ENCODE data around the gene TSSK6. TPM values are rescaled to one million over a fixed set of nuclear protein-coding genes. Genes with fewer than 3 reads are reported as not detected.

Gene TSSK6
- total RNA-seq, 2 experiments from 2014 or later = 5.3 to 5.7 TPM

- Mint-ChIP-seq H3K36me3 (ENCODE audit: low read depth) (peaks cover 49% of the 10 kb centered on the region), H3K27ac (no peak overlapping the region), H3K4me1 (no peaks in the 10 kb centered on the region), H3K4me3 (no peak overlapping the region), H3K27me3 (no peaks in the 10 kb centered on the region), H3K9me3 (no peaks in the 10 kb centered on the region)
- ChIA-PET CTCF (interaction anchor here (1.2 kb wide), 1 partner anchor 49 kb away, joined by 3 read pairs; no protein-coding TSS in a partner anchor), POLR2A (interaction anchor here (1.5 kb wide), 1 partner anchor 26 kb away, joined by 4 read pairs; no protein-coding TSS in a partner anchor)
- no peak for DNase-seq
Observed at GRCh38 chr19:19505669-19506326, 9.6 kb downstream of the TSSK6 start.

- Mint-ChIP-seq H3K4me1 (no peaks in the 10 kb centered on the region), H3K4me3 (no peak overlapping the region), H3K36me3 (ENCODE audit: low read depth) (peaks cover 50% of the 10 kb centered on the region), H3K9me3 (no peaks in the 10 kb centered on the region), H3K27ac (no peak overlapping the region), H3K27me3 (no peaks in the 10 kb centered on the region)
- ChIA-PET POLR2A (interaction anchor here (1.3 kb wide), 1 partner anchor 11 kb away, joined by 4 read pairs; the partner anchor contains the start of genes NDUFA13 and TSSK6), CTCF (interaction anchor here (1.1 kb wide), 1 partner anchor 15 kb away, joined by 3 read pairs; no protein-coding TSS in a partner anchor)
- DNase-seq = no peak
Observed at GRCh38 chr19:19504754-19505668, 10.3 kb downstream of the TSSK6 start.

- POLR2A ChIA-PET = interaction anchor here (1.3 kb wide), 1 partner anchor 13 kb away, joined by 4 read pairs; the partner anchor contains the start of genes NDUFA13 and TSSK6
- Mint-ChIP-seq H3K4me3 (no peak overlapping the region), H3K27me3 (no peaks in the 10 kb centered on the region), H3K9me3 (no peaks in the 10 kb centered on the region), H3K27ac (no peak overlapping the region), H3K36me3 (ENCODE audit: low read depth) (peaks cover 54% of the 10 kb centered on the region), H3K4me1 (no peaks in the 10 kb centered on the region)
- DNase-seq = no peak
- CTCF ChIA-PET = no interaction called here
Observed at GRCh38 chr19:19502808-19503602, 12.3 kb downstream of the TSSK6 start.

DNA sequence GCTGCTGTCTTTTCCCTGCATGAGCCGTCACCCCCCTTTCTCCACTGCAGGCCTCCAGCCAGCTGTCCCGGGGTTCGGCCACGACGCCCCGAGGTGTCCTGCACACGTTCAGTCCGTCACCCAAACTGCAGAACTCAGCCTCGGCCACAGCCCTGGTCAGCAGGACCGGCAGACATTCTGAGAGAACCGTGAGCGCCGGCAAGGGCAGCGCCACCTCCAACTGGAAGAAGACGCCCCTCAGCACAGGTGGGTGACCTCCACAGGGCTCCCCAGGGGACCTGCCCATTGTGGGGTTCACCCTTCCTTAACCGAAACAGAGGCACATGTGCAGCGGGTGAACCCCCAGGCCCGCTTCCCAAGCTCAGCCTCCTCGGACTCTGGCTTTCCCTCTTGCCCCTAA, 13.1 kb downstream of the TSSK6 start:
- peaks cover 52% of the 10 kb centered on the region for H3K36me3 Mint-ChIP-seq (ENCODE audit: low read depth)
- H3K27me3 Mint-ChIP-seq = no peaks in the 10 kb centered on the region
- ChIA-PET CTCF (no interaction called here), POLR2A (no interaction called here)
- H3K4me1 Mint-ChIP-seq = no peaks in the 10 kb centered on the region
- H3K9me3 Mint-ChIP-seq = no peaks in the 10 kb centered on the region
- no peak overlapping the region for H3K4me3 Mint-ChIP-seq
- DNase-seq = no peak
- no peak overlapping the region for H3K27ac Mint-ChIP-seq

DNA sequence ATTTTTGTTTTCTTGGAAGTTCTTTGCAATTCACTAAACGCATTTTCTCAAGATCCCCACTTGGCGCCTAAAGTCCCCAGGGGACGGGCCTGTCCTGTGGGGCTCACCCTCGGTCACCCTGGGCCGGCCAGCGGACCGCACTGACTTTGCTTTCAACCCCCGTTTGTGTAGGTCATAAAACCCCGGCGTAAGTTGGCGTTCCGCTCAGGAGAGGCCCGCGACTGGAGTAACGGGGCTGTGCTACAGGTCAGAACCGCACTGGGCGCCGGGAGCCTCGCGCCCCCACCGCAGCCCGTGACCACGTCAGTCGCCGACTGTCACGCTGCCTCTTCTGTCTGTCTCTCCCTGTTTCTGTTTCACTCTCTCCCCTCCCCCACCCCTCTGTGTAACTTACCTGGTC, 13.6 kb downstream of the TSSK6 start:
- H3K4me3 Mint-ChIP-seq = no peak overlapping the region
- peaks cover 55% of the 10 kb centered on the region for H3K36me3 Mint-ChIP-seq (ENCODE audit: low read depth)
- H3K27me3 Mint-ChIP-seq = no peaks in the 10 kb centered on the region
- no peaks in the 10 kb centered on the region for H3K4me1 Mint-ChIP-seq
- H3K27ac Mint-ChIP-seq = no peak overlapping the region
- DNase-seq = no peak
- POLR2A ChIA-PET = no interaction called here
- no peaks in the 10 kb centered on the region for H3K9me3 Mint-ChIP-seq
- CTCF ChIA-PET = no interaction called here

- POLR2A ChIA-PET = no interaction called here
- Mint-ChIP-seq H3K9me3 (no peaks in the 10 kb centered on the region), H3K27ac (no peak overlapping the region), H3K36me3 (ENCODE audit: low read depth) (peaks cover 56% of the 10 kb centered on the region), H3K27me3 (no peaks in the 10 kb centered on the region), H3K4me1 (no peaks in the 10 kb centered on the region), H3K4me3 (no peak overlapping the region)
- no peak for DNase-seq
- CTCF ChIA-PET = no interaction called here
Observed at GRCh38 chr19:19500975-19501644, 14.2 kb downstream of the TSSK6 start.

GRCh38 chr19:19499272-19499995, 15.9 kb downstream of the TSSK6 start:
- H3K36me3 Mint-ChIP-seq (ENCODE audit: low read depth) = peaks cover 63% of the 10 kb centered on the region
- POLR2A ChIA-PET = no interaction called here
- peaks cover 2% of the 10 kb centered on the region for H3K4me1 Mint-ChIP-seq
- DNase-seq = no peak
- no peaks in the 10 kb centered on the region for H3K9me3 Mint-ChIP-seq
- H3K27ac Mint-ChIP-seq = no peak overlapping the region
- H3K27me3 Mint-ChIP-seq = no peaks in the 10 kb centered on the region
- CTCF ChIA-PET = no interaction called here
- H3K4me3 Mint-ChIP-seq = no peak overlapping the region

GRCh38 chr19:19498255-19498991, 16.9 kb downstream of the TSSK6 start:
- Mint-ChIP-seq H3K4me3 (no peak overlapping the region), H3K27ac (no peak overlapping the region), H3K9me3 (no peaks in the 10 kb centered on the region), H3K4me1 (peaks cover 2% of the 10 kb centered on the region), H3K27me3 (no peaks in the 10 kb centered on the region), H3K36me3 (ENCODE audit: low read depth) (peaks cover 64% of the 10 kb centered on the region)
- CTCF ChIA-PET = no interaction called here
- no peak for DNase-seq
- POLR2A ChIA-PET = no interaction called here

DNA sequence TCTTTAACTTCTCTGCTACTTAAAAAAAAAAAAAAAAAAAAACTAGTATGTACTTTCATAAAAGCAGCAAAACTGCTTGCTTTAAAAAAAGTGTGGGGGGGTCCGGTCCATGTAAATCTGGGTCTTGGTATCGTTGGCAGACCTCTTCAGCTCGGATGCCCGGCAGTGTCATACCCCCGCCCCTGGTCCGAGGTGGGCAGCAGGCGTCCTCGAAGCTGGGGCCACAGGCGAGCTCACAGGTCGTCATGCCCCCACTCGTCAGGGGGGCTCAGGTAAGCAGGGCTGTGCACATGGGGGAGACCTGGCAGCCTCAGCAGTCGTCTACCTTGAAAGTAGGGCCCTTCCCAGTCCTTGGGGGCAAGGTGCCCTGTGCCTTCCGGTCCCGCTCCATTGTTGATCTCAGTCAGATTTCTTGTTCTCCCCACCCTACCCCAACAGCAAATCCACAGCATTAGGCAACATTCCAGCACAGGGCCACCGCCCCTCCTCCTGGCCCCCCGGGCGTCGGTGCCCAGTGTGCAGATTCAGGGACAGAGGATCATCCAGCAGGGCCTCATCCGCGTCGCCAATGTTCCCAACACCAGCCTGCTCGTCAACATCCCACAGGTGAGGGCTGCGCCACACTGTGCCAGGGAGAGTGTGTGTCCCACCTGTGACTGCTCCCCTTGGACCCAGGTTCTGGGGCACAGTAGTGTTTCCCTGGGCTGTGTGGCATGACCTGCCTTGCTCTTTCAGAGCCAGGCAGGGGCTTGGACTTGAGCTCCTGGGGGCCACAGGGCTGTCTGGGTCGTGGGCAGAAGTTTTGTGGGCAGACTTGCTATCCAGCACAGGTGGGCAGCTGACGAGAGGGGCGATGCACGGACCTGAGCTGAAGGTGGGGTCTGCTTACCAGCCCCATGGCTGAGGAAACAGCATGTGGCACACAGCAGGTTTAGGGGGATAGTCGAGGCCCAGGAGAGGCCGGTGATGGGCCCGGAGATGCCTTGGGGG, 19.4 kb downstream of the TSSK6 start:
- Mint-ChIP-seq H3K36me3 (ENCODE audit: low read depth) (peaks cover 50% of the 10 kb centered on the region), H3K4me1 (peaks cover 2% of the 10 kb centered on the region), H3K27ac (no peak overlapping the region), H3K9me3 (no peaks in the 10 kb centered on the region), H3K27me3 (no peaks in the 10 kb centered on the region), H3K4me3 (no peak overlapping the region)
- no peak for DNase-seq
- ChIA-PET CTCF (interaction anchor here (0.5 to 0.7 kb wide), 2 partner anchors 21 to 26 kb away, joined by 3 read pairs; no protein-coding TSS in a partner anchor), POLR2A (no interaction called here)

GRCh38 chr19:19493841-19494546, 21.4 kb downstream of the TSSK6 start:
- ChIA-PET CTCF (interaction anchor here (2.0 to 5.6 kb wide), 2 partner anchors 89 to 128 kb away, joined by 7 to 155 read pairs; partner anchors contain the start of gene GATAD2A), POLR2A (interaction anchor here (1.5 kb wide), 1 partner anchor 128 kb away, joined by 5 read pairs; no protein-coding TSS in a partner anchor)
- H3K36me3 Mint-ChIP-seq (ENCODE audit: low read depth) = peaks cover 51% of the 10 kb centered on the region
- no peaks in the 10 kb centered on the region for H3K9me3 Mint-ChIP-seq
- H3K4me3 Mint-ChIP-seq = no peak overlapping the region
- no peak for DNase-seq
- H3K4me1 Mint-ChIP-seq = peaks cover 19% of the 10 kb centered on the region
- no peaks in the 10 kb centered on the region for H3K27me3 Mint-ChIP-seq
- H3K27ac Mint-ChIP-seq = no peak overlapping the region

Data from activated CD4-positive, alpha-beta memory T cell treated with anti-CD3 and anti-CD28 coated beads, Interleukin-2, amount 10 ng/mL, durations not matched to agents 7 days and 5 days (primary cell).